H1 (cell line): ENCODE data around the gene UGT1A8. TPM values are rescaled to one million over a fixed set of nuclear protein-coding genes. Genes with fewer than 3 reads are reported as not detected.

Experiments used
- CTCF ChIA-PET: fragments of 300-600 bp; sonication (Branson Sonifier 250); formaldehyde crosslinking; loops from one replicate; lab custom pipeline; 2021; ENCODE audit not compliant: partially characterized antibody; lab: Charles Lee
- POLR2A ChIA-PET: fragments of 300-600 bp; sonication (Branson Sonifier 250); formaldehyde crosslinking; loops from one replicate; lab custom pipeline; 2021; ENCODE audit warnings: inconsistent platforms; ENCODE audit not compliant: partially characterized antibody; lab: Charles Lee
- DNase-seq, 2 experiments: peaks; one replicate each; pipeline versions ENCODE4 v3.0.0 to v3.0.0-alpha.2; 2010 to 2022; ENCODE audit warnings: low spot score in 2 of 2, low read depth in 1 of 2, mixed read lengths in 1 of 2
- FAIRE-seq: peaks from 2 replicates; lab custom pipeline; 2011; peaks lifted over from hg19 to GRCh38; lab: Jason Lieb, UNC
- H2AFZ ChIP-seq: 2 replicates; pipeline ENCODE4 v1.8.1; 2012; ENCODE audit warnings: low read length, inconsistent platforms
- H2AK5ac ChIP-seq: 2 replicates; pipeline ENCODE4 v1.6.1; 2013; ENCODE audit warnings: low read depth, low read length
- H2BK120ac ChIP-seq: replicated peaks from 2 replicates; pipeline ENCODE3; 2013; ENCODE audit warnings: low read depth, low read length, inconsistent platforms
- H2BK12ac ChIP-seq: 2 replicates; pipeline ENCODE4 v1.6.1; 2013; ENCODE audit warnings: low read depth, low read length
- H2BK15ac ChIP-seq: 2 replicates; pipeline ENCODE4 v1.6.1; 2013; ENCODE audit warnings: low read length
- H2BK20ac ChIP-seq: 2 replicates; pipeline ENCODE4 v1.6.1; 2013; ENCODE audit warnings: low read length
- H2BK5ac ChIP-seq: 2 replicates; pipeline ENCODE4 v1.6.1; 2013; ENCODE audit warnings: low read depth, low read length
- H3K14ac ChIP-seq: 2 replicates; pipeline ENCODE4 v1.6.1; 2013; ENCODE audit warnings: inconsistent platforms; ENCODE audit not compliant: insufficient read length
- H3K18ac ChIP-seq: 2 replicates; pipeline ENCODE4 v1.6.1; 2013; ENCODE audit warnings: low read length; ENCODE audit errors: extremely low read depth
- H3K23ac ChIP-seq: 2 replicates; pipeline ENCODE4 v1.6.1; 2013; ENCODE audit warnings: inconsistent platforms; ENCODE audit not compliant: insufficient read length
- H3K23me2 ChIP-seq: 2 replicates; pipeline ENCODE4 v1.6.1; 2013; ENCODE audit warnings: low read depth, low read length
- H3K27ac ChIP-seq: 2 replicates; pipeline ENCODE4 v1.6.1; 2011; ENCODE audit warnings: low read depth, low read length, inconsistent platforms
- H3K27me3 ChIP-seq, 4 experiments: replicated peaks in 1 of 4; 1 replicate in 1 of 4; 2 replicates in 3 of 4; pipeline versions ENCODE4 v1.6.1 to v1.8.1; 2011 to 2013; ENCODE audit warnings: low read length in 3 of 4, mild to moderate bottlenecking in 3 of 4, inconsistent platforms in 2 of 4, mixed read lengths in 2 of 4, moderate library complexity in 1 of 4; ENCODE audit not compliant: control insufficient read depth in 3 of 4, insufficient read depth in 3 of 4; ENCODE audit errors: extremely low read depth in 1 of 4
- H3K36me3 ChIP-seq, 4 experiments: 2 replicates each; pipeline versions ENCODE4 v1.6.1 to v1.8.1; 2011 to 2013; ENCODE audit warnings: mild to moderate bottlenecking in 4 of 4, low read length in 3 of 4, moderate library complexity in 2 of 4, control low read depth in 1 of 4, inconsistent platforms in 1 of 4; ENCODE audit not compliant: insufficient read depth in 4 of 4, control insufficient read depth in 2 of 4
- H3K4ac ChIP-seq: replicated peaks from 2 replicates; pipeline ENCODE3; 2013; ENCODE audit warnings: low read length, low read depth, mixed read lengths, inconsistent platforms; ENCODE audit not compliant: insufficient read length
- H3K4me1 ChIP-seq, 4 experiments: replicated peaks in 1 of 4; 1 replicate in 1 of 4; 2 replicates in 3 of 4; pipeline versions ENCODE4 v1.6.1 to v1.8.1; 2011 to 2013; ENCODE audit warnings: low read length in 3 of 4, inconsistent platforms in 2 of 4, mixed read lengths in 1 of 4; ENCODE audit not compliant: insufficient read depth in 4 of 4, control insufficient read depth in 3 of 4
- H3K4me2 ChIP-seq, 2 experiments: 2 replicates each; pipeline versions ENCODE4 v1.6.1 to v1.8.1; 2011 to 2013; ENCODE audit warnings: low read depth in 2 of 2, low read length in 2 of 2, control low read depth in 1 of 2, inconsistent platforms in 1 of 2, mild to moderate bottlenecking in 1 of 2; ENCODE audit not compliant: insufficient read depth in 1 of 2
- H3K4me3 ChIP-seq, 4 experiments: fragments of 200-600, 300-600 bp in 1 of 4; sonication (generic), shearing (Covaris generic), sonication (Bioruptor Twin) in 1 of 4; 2 replicates each; pipeline versions ENCODE4 v1.5.1 to v1.8.1; 2011 to 2016; ENCODE audit warnings: low read length in 4 of 4, low read depth in 3 of 4, control low read depth in 2 of 4, inconsistent platforms in 2 of 4, mild to moderate bottlenecking in 2 of 4, mixed read lengths in 1 of 4, moderate library complexity in 1 of 4; ENCODE audit not compliant: insufficient read depth in 2 of 4; ENCODE audit errors: extremely low read depth in 1 of 4
- H3K56ac ChIP-seq: replicated peaks from 2 replicates; pipeline ENCODE3; 2013; ENCODE audit warnings: low read depth, mild to moderate bottlenecking, mixed read lengths, low read length, inconsistent platforms; ENCODE audit not compliant: insufficient read length
- H3K79me1 ChIP-seq: 2 replicates; pipeline ENCODE4 v1.6.1; 2013; ENCODE audit warnings: low read depth, low read length, control low read depth
- H3K79me2 ChIP-seq, 2 experiments: 2 replicates each; pipeline versions ENCODE4 v1.6.1 to v1.8.1; 2012 to 2013; ENCODE audit warnings: low read length in 2 of 2, mild to moderate bottlenecking in 2 of 2, inconsistent platforms in 1 of 2; ENCODE audit not compliant: insufficient read depth in 2 of 2, control insufficient read depth in 1 of 2
- H3K9ac ChIP-seq, 4 experiments: replicated peaks in 1 of 4; 1 replicate in 1 of 4; 2 replicates in 3 of 4; pipeline versions ENCODE4 v1.6.1 to v1.8.1; 2011 to 2013; ENCODE audit warnings: low read depth in 3 of 4, low read length in 3 of 4, control low read depth in 2 of 4, mild to moderate bottlenecking in 2 of 4, moderate library complexity in 2 of 4, inconsistent platforms in 1 of 4; ENCODE audit errors: extremely low read depth in 1 of 4
- H3K9me3 ChIP-seq, 2 experiments: 2 replicates each; pipeline versions ENCODE4 v1.6.1 to v1.8.1; 2012 to 2013; ENCODE audit warnings: mild to moderate bottlenecking in 2 of 2, moderate library complexity in 2 of 2, control low read depth in 1 of 2, inconsistent platforms in 1 of 2, low read depth in 1 of 2, low read length in 1 of 2, mixed read lengths in 1 of 2; ENCODE audit not compliant: insufficient read depth in 2 of 2
- H4K20me1 ChIP-seq, 2 experiments: replicated peaks in 1 of 2; 2 replicates each; pipeline versions ENCODE3 to v1.8.1; 2011 to 2013; ENCODE audit warnings: inconsistent platforms in 2 of 2, low read length in 2 of 2, mild to moderate bottlenecking in 1 of 2; ENCODE audit not compliant: insufficient read depth in 2 of 2, control insufficient read depth in 1 of 2
- H4K5ac ChIP-seq: 2 replicates; pipeline ENCODE4 v1.6.1; 2013; ENCODE audit warnings: low read length, low read depth, mixed read lengths, inconsistent platforms; ENCODE audit not compliant: insufficient read length
- H4K8ac ChIP-seq: 2 replicates; pipeline ENCODE4 v1.8.0; 2013; ENCODE audit warnings: mild to moderate bottlenecking, moderate library complexity, low read length, inconsistent platforms; ENCODE audit not compliant: insufficient read depth; ENCODE audit errors: extremely low read depth
- H4K91ac ChIP-seq: replicated peaks from 2 replicates; pipeline ENCODE3; 2013; ENCODE audit warnings: low read length, mixed read lengths, inconsistent platforms; ENCODE audit not compliant: insufficient read length
- ATF2 ChIP-seq: IDR thresholded peaks from 2 replicates; pipeline ENCODE4 v1.6.1; 2012; ENCODE audit warnings: low read length, inconsistent platforms
- RFX5 ChIP-seq: IDR thresholded peaks from 2 replicates; pipeline ENCODE4 v1.6.1; 2011; ENCODE audit warnings: low read depth, low read length, improper control_type of control experiment, borderline replicate concordance
- WGBS, 2 experiments: shearing (Covaris generic) in 1 of 2; methylation state at CpG; one replicate each; pipeline versions ENCODE4 v1.1.6 to v1.1.7; 2013 to 2015; ENCODE audit warnings: low lambda C conversion rate in 2 of 2, mixed read lengths in 2 of 2, inconsistent platforms in 1 of 2, low coverage in 1 of 2, missing lambda C conversion rate in 1 of 2; ENCODE audit not compliant: insufficient replicate concordance in 2 of 2, insufficient coverage in 1 of 2, insufficient read length in 1 of 2; ENCODE audit errors: extremely low coverage in 1 of 2, missing lambda C conversion rate in 1 of 2; 5-methylcytosine and 5-hydroxymethylcytosine counted together
- polyA plus RNA-seq, 7 experiments: library from polyadenylated mRNA; depleted of rRNA in 3 of 7; stranded (reverse) in 5 of 7; unstranded in 2 of 7; fragments of >200 nt in 5 of 7; fragments of 200-250 nt in 2 of 7; gene quantifications; 1 replicate in 5 of 7; 2 replicates in 1 of 7; 4 replicates in 1 of 7; pipeline versions ENCODE4 v1.2.1 to v1.2.3, GENCODE V29; 2011 to 2013; ENCODE audit warnings: missing spikeins in 2 of 7, mixed read lengths in 2 of 7
- total RNA-seq: library from RNA; stranded (reverse); fragmentation: NEBNext Ultra II Directional; extraction: Animal tissue kit (Norgen Biotek cat#: 25700); gene quantifications from 2 replicates; pipeline ENCODE4 v1.2.1, GENCODE V29; 2021

UGT1A8 gene
- total and polyA plus RNA-seq, 2 of the 8 experiments (the other 6 are each of a cell fraction or from before 2014, with no cell fraction given), result not detected

GRCh38 chr2:233571001-233571400 is 46.4 kb upstream of the UGT1A8 start:
- Histone ChIP-seq H4K91ac (no peak overlapping the region), H4K8ac (no peak overlapping the region), H2AFZ (no peak overlapping the region), H3K14ac (no peak overlapping the region), H3K4me3 (no peak overlapping the region), H3K4me2 (no peak overlapping the region), H2BK15ac (no peak overlapping the region), H2BK12ac (no peak overlapping the region), H3K56ac (no peak overlapping the region), H3K23me2 (peaks cover 4% of the 10 kb centered on the region; the same call in 1 of the 2 replicates), H2BK20ac (no peak overlapping the region), H3K18ac (no peak overlapping the region), H3K27ac (no peak overlapping the region), H3K79me2 (no peaks in the 10 kb centered on the region), H4K20me1 (no peaks in the 10 kb centered on the region), H2AK5ac (no peak overlapping the region), H2BK120ac (no peak overlapping the region), H2BK5ac (no peak overlapping the region), H3K4me1 (no peaks in the 10 kb centered on the region), H3K79me1 (no peaks in the 10 kb centered on the region), H3K27me3 (no peaks in the 10 kb centered on the region), H3K23ac (no peak overlapping the region), H4K5ac (no peak overlapping the region), H3K4ac (no peak overlapping the region), H3K9ac (no peak overlapping the region), H3K9me3 (peaks cover 2 to 3% of the 10 kb centered on the region in 2 experiments; a peak in 1 of 4 replicates), H3K36me3 (no peaks in the 10 kb centered on the region)
- ChIA-PET CTCF (no interaction called here), POLR2A (no interaction called here)
- FAIRE-seq (no peak), DNase-seq (no peak)
- TF ChIP-seq RFX5 (no peak), ATF2 (no peak)
- WGBS, 2 experiments, result 90% methylated on average over 1 of the region's 1 CpG; no CpG with 5 or more reads in 1 of the 2 experiments
